ENCODE results near the gene NT5C1B.

Gene NT5C1B

GRCh38 chr2:18611604-18612003, 22.2 kb upstream of the NT5C1B start:
- Histone ChIP-seq H3K4me1 (no peaks in the 10 kb centered on the region), H3K27me3 (ENCODE audit: low read depth) (no peaks in the 10 kb centered on the region), H3K4me3 (no peak overlapping the region), H3K9me3 (no peaks in the 10 kb centered on the region), H3K36me3 (replicated peaks) (no peaks in the 10 kb centered on the region)
- in situ Hi-C loops (cut with MboI; ENCODE audit: low sequenced_read_pairs) = no loop called here
- no peak for DNase-seq (ENCODE audit: low spot score in 2 of 2)

DNA sequence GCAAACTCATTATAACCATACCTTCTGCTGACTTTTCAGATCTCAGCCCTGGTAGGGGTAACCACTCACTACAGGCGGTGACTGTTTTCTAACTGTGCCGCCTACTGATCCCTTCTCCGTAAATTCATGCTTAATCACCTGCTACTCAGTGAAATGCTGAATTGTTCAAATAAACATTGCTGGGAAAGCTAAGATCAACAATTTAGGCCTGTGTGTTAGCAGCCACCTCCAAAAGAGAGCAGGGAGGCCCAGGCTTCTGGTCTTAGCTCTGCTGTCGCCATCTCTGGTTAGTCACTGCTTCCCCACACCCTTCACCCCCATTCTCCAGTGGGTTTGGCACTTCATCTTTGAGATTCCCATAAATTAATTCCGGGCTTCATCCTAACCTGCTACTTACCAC, 21.8 kb upstream of the NT5C1B start:
- Histone ChIP-seq H3K36me3 (replicated peaks) (no peaks in the 10 kb centered on the region), H3K4me3 (no peak overlapping the region), H3K9me3 (no peaks in the 10 kb centered on the region), H3K27me3 (ENCODE audit: low read depth) (no peaks in the 10 kb centered on the region), H3K4me1 (no peaks in the 10 kb centered on the region)
- DNase-seq (ENCODE audit: low spot score in 2 of 2) = no peak
- in situ Hi-C loops (cut with MboI; ENCODE audit: low sequenced_read_pairs) = no loop called here

- in situ Hi-C loops (cut with MboI; ENCODE audit: low sequenced_read_pairs) = no loop called here
- no peak for DNase-seq (ENCODE audit: low spot score in 2 of 2)
- H3K9me3 ChIP-seq = no peaks in the 10 kb centered on the region
- no peaks in the 10 kb centered on the region for H3K36me3 ChIP-seq (replicated peaks)
- H3K4me1 ChIP-seq = no peaks in the 10 kb centered on the region
- no peak overlapping the region for H3K4me3 ChIP-seq
- no peaks in the 10 kb centered on the region for H3K27me3 ChIP-seq (ENCODE audit: low read depth)
Observed at GRCh38 chr2:18610651-18611050, 21.3 kb upstream of the NT5C1B start.

- H3K36me3 ChIP-seq (replicated peaks) = no peaks in the 10 kb centered on the region
- no peaks in the 10 kb centered on the region for H3K9me3 ChIP-seq
- no peak for DNase-seq (ENCODE audit: low spot score in 2 of 2)
- H3K4me3 ChIP-seq = no peak overlapping the region
- no peaks in the 10 kb centered on the region for H3K4me1 ChIP-seq
- in situ Hi-C loops (cut with MboI; ENCODE audit: low sequenced_read_pairs) = no loop called here
- H3K27me3 ChIP-seq (ENCODE audit: low read depth) = no peaks in the 10 kb centered on the region
Observed at GRCh38 chr2:18610090-18610489, 20.7 kb upstream of the NT5C1B start.

- no peaks in the 10 kb centered on the region for H3K36me3 ChIP-seq (replicated peaks)
- H3K9me3 ChIP-seq = no peaks in the 10 kb centered on the region
- in situ Hi-C loops (cut with MboI; ENCODE audit: low sequenced_read_pairs) = no loop called here
- DNase-seq (ENCODE audit: low spot score in 2 of 2) = no peak
- no peak overlapping the region for H3K4me3 ChIP-seq
- no peaks in the 10 kb centered on the region for H3K4me1 ChIP-seq
- no peaks in the 10 kb centered on the region for H3K27me3 ChIP-seq (ENCODE audit: low read depth)
Observed at GRCh38 chr2:18605115-18605514, 15.7 kb upstream of the NT5C1B start.

DNA sequence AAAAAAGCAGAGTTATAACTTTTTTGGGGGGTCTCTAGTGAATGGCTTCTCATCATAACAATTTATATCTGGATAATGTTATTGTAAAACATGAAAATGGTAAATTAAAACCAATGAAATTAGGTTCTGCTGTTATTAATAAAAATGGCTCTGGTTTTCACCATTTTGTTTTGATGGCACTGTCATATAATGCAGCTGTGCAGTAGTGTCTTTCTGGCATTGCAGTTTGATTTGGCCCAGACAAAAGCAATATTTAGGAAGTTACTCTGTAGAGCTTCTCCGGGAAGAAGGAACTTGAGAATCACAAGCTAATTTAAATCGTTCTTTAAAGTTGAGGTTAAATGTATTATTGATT, 15.1 kb upstream of the NT5C1B start:
- H3K27me3 ChIP-seq (ENCODE audit: low read depth) = no peaks in the 10 kb centered on the region
- in situ Hi-C loops (cut with MboI; ENCODE audit: low sequenced_read_pairs) = no loop called here
- no peaks in the 10 kb centered on the region for H3K9me3 ChIP-seq
- no peaks in the 10 kb centered on the region for H3K36me3 ChIP-seq (replicated peaks)
- H3K4me3 ChIP-seq = no peak overlapping the region
- H3K4me1 ChIP-seq = no peaks in the 10 kb centered on the region
- no peak for DNase-seq (ENCODE audit: low spot score in 2 of 2)

GRCh38 chr2:18603854-18604530, 14.6 kb upstream of the NT5C1B start:
- Histone ChIP-seq H3K27me3 (ENCODE audit: low read depth) (no peaks in the 10 kb centered on the region), H3K9me3 (no peaks in the 10 kb centered on the region), H3K4me3 (no peak overlapping the region), H3K4me1 (no peaks in the 10 kb centered on the region), H3K36me3 (replicated peaks) (no peaks in the 10 kb centered on the region)
- in situ Hi-C loops (cut with MboI; ENCODE audit: low sequenced_read_pairs) = no loop called here
- no peak for DNase-seq (ENCODE audit: low spot score in 2 of 2)

DNA sequence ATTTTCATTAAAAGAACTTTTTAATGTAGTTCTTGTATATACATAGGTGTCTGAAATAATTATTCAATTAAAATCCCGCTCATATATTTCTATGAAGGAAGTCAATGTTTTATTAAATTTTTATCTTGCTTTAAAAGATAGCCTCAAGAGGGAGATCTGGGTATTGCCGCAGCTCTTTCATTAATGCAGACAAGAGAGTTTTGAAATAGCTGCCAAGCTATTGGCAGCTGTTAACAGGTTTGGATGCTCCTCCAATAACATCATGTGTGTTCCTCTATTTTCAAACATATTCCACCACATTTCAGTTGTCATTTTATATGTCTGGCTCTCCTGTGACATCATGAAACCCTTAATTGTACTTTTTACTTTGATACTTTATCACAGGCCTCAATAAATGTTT, 12.9 kb upstream of the NT5C1B start:
- H3K4me1 ChIP-seq = no peaks in the 10 kb centered on the region
- no peak overlapping the region for H3K4me3 ChIP-seq
- in situ Hi-C loops (cut with MboI; ENCODE audit: low sequenced_read_pairs) = no loop called here
- H3K9me3 ChIP-seq = no peaks in the 10 kb centered on the region
- H3K27me3 ChIP-seq (ENCODE audit: low read depth) = no peaks in the 10 kb centered on the region
- H3K36me3 ChIP-seq (replicated peaks) = no peaks in the 10 kb centered on the region
- no peak for DNase-seq (ENCODE audit: low spot score in 2 of 2)

- Histone ChIP-seq H3K4me1 (no peaks in the 10 kb centered on the region), H3K36me3 (replicated peaks) (no peaks in the 10 kb centered on the region), H3K9me3 (no peaks in the 10 kb centered on the region), H3K27me3 (ENCODE audit: low read depth) (no peaks in the 10 kb centered on the region), H3K4me3 (no peak overlapping the region)
- no peak for DNase-seq (ENCODE audit: low spot score in 2 of 2)
- in situ Hi-C loops (cut with MboI; ENCODE audit: low sequenced_read_pairs) = no loop called here
Observed at GRCh38 chr2:18600255-18600613, 10.9 kb upstream of the NT5C1B start.

GRCh38 chr2:18599509-18600254, 10.3 kb upstream of the NT5C1B start:
- in situ Hi-C loops (cut with MboI; ENCODE audit: low sequenced_read_pairs) = no loop called here
- no peaks in the 10 kb centered on the region for H3K9me3 ChIP-seq
- H3K4me1 ChIP-seq = no peaks in the 10 kb centered on the region
- H3K36me3 ChIP-seq (replicated peaks) = no peaks in the 10 kb centered on the region
- no peak overlapping the region for H3K4me3 ChIP-seq
- DNase-seq (ENCODE audit: low spot score in 2 of 2) = no peak
- H3K27me3 ChIP-seq (ENCODE audit: low read depth) = no peaks in the 10 kb centered on the region

DNA sequence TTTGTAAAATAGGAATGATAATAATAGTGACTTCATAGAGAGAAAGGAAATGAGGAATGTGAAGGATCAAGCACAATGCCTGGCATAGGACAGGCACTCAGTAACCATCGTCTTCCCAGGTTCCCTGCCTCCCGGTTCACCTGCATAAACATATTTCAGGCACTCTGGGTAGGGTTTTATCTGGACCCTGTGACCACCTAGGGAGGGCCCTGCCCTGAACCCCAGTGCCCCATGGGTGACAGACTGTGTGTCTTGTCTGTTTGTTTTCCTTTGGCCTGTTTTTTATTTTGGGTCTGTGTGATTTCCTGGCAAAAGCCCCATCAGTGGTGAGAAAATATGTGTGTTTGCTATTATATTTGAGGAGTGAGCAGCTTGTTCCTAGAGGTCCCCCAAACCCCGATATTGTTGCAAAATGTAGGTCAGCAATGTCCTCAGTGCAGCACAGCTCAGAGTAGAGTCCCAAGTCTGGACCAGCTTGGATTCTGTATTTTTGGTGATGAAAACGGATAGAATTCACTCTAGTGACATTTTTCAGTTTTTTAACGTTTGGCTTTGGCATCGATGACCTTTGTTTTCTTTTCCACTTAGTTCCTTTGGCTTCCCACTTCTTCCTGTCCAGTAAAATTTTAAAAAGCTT, 9.6 kb upstream of the NT5C1B start:
- no peak overlapping the region for H3K4me3 ChIP-seq
- no peaks in the 10 kb centered on the region for H3K36me3 ChIP-seq (replicated peaks)
- no peak for DNase-seq (ENCODE audit: low spot score in 2 of 2)
- H3K9me3 ChIP-seq = no peaks in the 10 kb centered on the region
- no peaks in the 10 kb centered on the region for H3K4me1 ChIP-seq
- no peaks in the 10 kb centered on the region for H3K27me3 ChIP-seq (ENCODE audit: low read depth)
- in situ Hi-C loops (cut with MboI; ENCODE audit: low sequenced_read_pairs) = no loop called here

DNA sequence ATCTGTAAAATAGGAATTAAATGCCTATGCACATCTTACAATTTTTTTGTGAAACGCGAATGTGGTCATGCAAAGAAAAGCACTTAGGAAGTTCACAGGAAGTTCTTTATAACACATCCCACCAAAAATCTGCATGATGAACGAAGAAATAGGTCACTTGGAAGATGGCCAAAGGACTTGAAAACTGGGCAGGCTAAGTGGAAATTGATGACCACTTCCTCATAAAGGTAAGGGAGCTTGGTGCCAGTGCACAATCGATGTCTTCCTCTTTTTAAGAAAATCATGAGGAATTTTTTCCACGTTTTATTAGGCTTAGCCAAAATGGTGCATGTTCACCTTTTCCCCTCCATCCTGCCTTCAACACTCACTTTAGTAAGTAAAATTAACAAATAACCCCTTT, 8.2 kb upstream of the NT5C1B start:
- Histone ChIP-seq H3K36me3 (replicated peaks) (no peaks in the 10 kb centered on the region), H3K4me3 (no peak overlapping the region), H3K27me3 (ENCODE audit: low read depth) (no peaks in the 10 kb centered on the region), H3K4me1 (no peaks in the 10 kb centered on the region), H3K9me3 (no peaks in the 10 kb centered on the region)
- in situ Hi-C loops (cut with MboI; ENCODE audit: low sequenced_read_pairs) = no loop called here
- DNase-seq (ENCODE audit: low spot score in 2 of 2) = no peak

DNA sequence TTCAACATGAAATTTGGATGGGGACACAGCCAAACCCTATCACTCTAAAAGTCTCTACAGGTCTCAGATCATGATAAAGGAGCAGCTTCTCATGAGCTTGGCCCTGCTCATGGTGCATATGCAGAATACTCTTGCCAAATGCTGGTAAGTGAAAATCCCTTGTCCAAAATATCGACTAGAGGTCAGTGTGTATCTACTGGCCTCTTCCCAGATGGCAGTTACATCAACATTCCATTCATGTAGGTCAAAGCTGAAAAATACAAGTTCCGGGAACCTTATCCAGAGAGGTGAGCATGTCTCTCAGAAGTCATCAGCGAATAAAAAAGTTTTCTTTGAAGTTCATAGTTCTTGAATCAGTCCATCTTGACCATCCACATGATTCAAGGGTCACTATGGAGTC, 7.6 kb upstream of the NT5C1B start:
- Histone ChIP-seq H3K4me1 (no peaks in the 10 kb centered on the region), H3K4me3 (no peak overlapping the region), H3K9me3 (no peaks in the 10 kb centered on the region), H3K36me3 (replicated peaks) (no peaks in the 10 kb centered on the region), H3K27me3 (ENCODE audit: low read depth) (no peaks in the 10 kb centered on the region)
- in situ Hi-C loops (cut with MboI; ENCODE audit: low sequenced_read_pairs) = no loop called here
- DNase-seq (ENCODE audit: low spot score in 2 of 2) = no peak

GRCh38 chr2:18593496-18593895, 4.1 kb upstream of the NT5C1B start:
- Histone ChIP-seq H3K9me3 (no peaks in the 10 kb centered on the region), H3K4me3 (no peak overlapping the region)
- in situ Hi-C loops (cut with MboI; ENCODE audit: low sequenced_read_pairs) = no loop called here

More at GRCh38 chr2:18593496-18593895, 4.1 kb upstream of the NT5C1B start:
- Histone ChIP-seq H3K4me1 (no peaks in the 10 kb centered on the region), H3K36me3 (replicated peaks) (no peaks in the 10 kb centered on the region), H3K27me3 (ENCODE audit: low read depth) (no peaks in the 10 kb centered on the region)
- no peak for DNase-seq (ENCODE audit: low spot score in 2 of 2)
